DOHH2 (cell line): Measurements from ENCODE around the gene CEP63.

ENCODE experiments used
- H3F3A ChIP-seq: fragments of 200-600 bp; sonication (generic), shearing (Covaris generic); 2 replicates; pipeline ENCODE4 v1.6.0; 2016; ENCODE audit warnings: antibody characterized with exemption, mild to moderate bottlenecking; ENCODE audit not compliant: control insufficient read depth, insufficient read depth
- H3K27ac ChIP-seq: fragments of 200-600 bp; sonication (generic); 2 replicates; pipeline ENCODE4 v1.5.1; 2014; ENCODE audit warnings: low read depth, mild to moderate bottlenecking, low read length, moderate library complexity
- H3K27me3 ChIP-seq: fragments of 200-600 bp; sonication (generic); 2 replicates; pipeline ENCODE4 v1.6.1; 2014; ENCODE audit warnings: mild to moderate bottlenecking, low read length, mixed read lengths; ENCODE audit not compliant: control insufficient read depth
- H3K36me3 ChIP-seq: fragments of 200-600 bp; sonication (generic); 2 replicates; pipeline ENCODE4 v1.6.1; 2014; ENCODE audit warnings: mild to moderate bottlenecking, low read length, moderate library complexity, mixed read lengths; ENCODE audit not compliant: control insufficient read depth
- H3K4me1 ChIP-seq: fragments of 200-600 bp; sonication (generic); 2 replicates; pipeline ENCODE4 v1.6.1; 2014; ENCODE audit warnings: mild to moderate bottlenecking, low read length, mixed read lengths; ENCODE audit not compliant: control insufficient read depth
- H3K4me2 ChIP-seq: fragments of 200-600 bp; sonication (generic); 2 replicates; pipeline ENCODE4 v1.6.0; 2014; ENCODE audit warnings: mild to moderate bottlenecking, low read length, moderate library complexity
- H3K4me3 ChIP-seq: fragments of 200-600 bp; sonication (generic); 2 replicates; pipeline ENCODE4 v1.5.1; 2014; ENCODE audit warnings: mild to moderate bottlenecking, low read length, mixed read lengths
- H3K79me2 ChIP-seq: fragments of 200-600 bp; sonication (generic); 2 replicates; pipeline ENCODE4 v1.6.1; 2014; ENCODE audit warnings: mild to moderate bottlenecking, low read length, mixed read lengths; ENCODE audit not compliant: control insufficient read depth
- H3K9me2 ChIP-seq: fragments of 200-600 bp; sonication (generic); replicated peaks from 2 replicates; pipeline ENCODE4 v1.6.1; 2014; ENCODE audit warnings: mild to moderate bottlenecking, low read length, mixed read lengths; ENCODE audit not compliant: control insufficient read depth
- H3K9me3 ChIP-seq: fragments of 200-600 bp; sonication (generic); 2 replicates; pipeline ENCODE4 v1.6.1; 2014; ENCODE audit warnings: antibody characterized with exemption, low read length, mixed read lengths; ENCODE audit not compliant: control insufficient read depth, insufficient read depth
- H4K20me1 ChIP-seq: fragments of 200-600 bp; sonication (generic); 2 replicates; pipeline ENCODE4 v1.6.0; 2014; ENCODE audit warnings: low read depth, mild to moderate bottlenecking, antibody characterized with exemption, low read length, moderate library complexity; ENCODE audit not compliant: control insufficient read depth, insufficient read depth
- CTCF ChIP-seq: fragments of 200-600 bp; sonication (generic); IDR thresholded peaks from one replicate; pipeline ENCODE4 v1.5.1; 2014; ENCODE audit warnings: antibody characterized with exemption, mild to moderate bottlenecking, low read depth, low read length; ENCODE audit not compliant: poor library complexity, severe bottlenecking
- EZH2phosphoT487 ChIP-seq: fragments of 200-600 bp; sonication (generic); IDR thresholded peaks from 2 replicates; pipeline ENCODE4 v1.6.1; 2017; ENCODE audit warnings: borderline replicate concordance, mild to moderate bottlenecking, antibody characterized with exemption, low read length, moderate library complexity, mixed read lengths

CEP63 gene

GRCh38 chr3:134446800-134447199 lies 39.1 kb upstream of the CEP63 start:
- Histone ChIP-seq H3K9me2 (no peaks in the 10 kb centered on the region), H3K36me3 (no peaks in the 10 kb centered on the region), H3K4me3 (no peak overlapping the region), H3K27me3 (peaks cover 8% of the 10 kb centered on the region; the same call in 1 of the 2 replicates), H3K79me2 (no peaks in the 10 kb centered on the region), H3K4me2 (no peak overlapping the region), H3K27ac (no peak overlapping the region), H4K20me1 (no peaks in the 10 kb centered on the region), H3K9me3 (no peaks in the 10 kb centered on the region), H3K4me1 (no peaks in the 10 kb centered on the region), H3F3A (no peaks in the 10 kb centered on the region)
- TF ChIP-seq EZH2phosphoT487 (no peak), CTCF (no peak)

- no peak overlapping the region for H3K4me3 ChIP-seq
- H3K4me2 ChIP-seq = no peak overlapping the region
- H3F3A ChIP-seq = no peaks in the 10 kb centered on the region
- no peaks in the 10 kb centered on the region for H3K4me1 ChIP-seq
- no peaks in the 10 kb centered on the region for H3K36me3 ChIP-seq
- no peaks in the 10 kb centered on the region for H3K79me2 ChIP-seq
- no peaks in the 10 kb centered on the region for H3K9me3 ChIP-seq
- no peak overlapping the region for H3K27ac ChIP-seq
- no peaks in the 10 kb centered on the region for H4K20me1 ChIP-seq
- no peaks in the 10 kb centered on the region for H3K9me2 ChIP-seq
- peaks cover 8% of the 10 kb centered on the region; the same call in 1 of the 2 replicates for H3K27me3 ChIP-seq
- TF ChIP-seq EZH2phosphoT487 (no peak), CTCF (no peak)
These were observed 38.5 kb upstream of the CEP63 start for GRCh38 chr3:134447351-134447750.

- H3K4me2 ChIP-seq = no peak overlapping the region
- H3K4me3 ChIP-seq = no peak overlapping the region
- H3K27me3 ChIP-seq = peaks cover 14% of the 10 kb centered on the region; the same call in 1 of the 2 replicates
- no peaks in the 10 kb centered on the region for H3F3A ChIP-seq
- H3K79me2 ChIP-seq = no peaks in the 10 kb centered on the region
- no peaks in the 10 kb centered on the region for H3K9me3 ChIP-seq
- H3K4me1 ChIP-seq = no peaks in the 10 kb centered on the region
- no peaks in the 10 kb centered on the region for H3K9me2 ChIP-seq
- TF ChIP-seq CTCF (no peak), EZH2phosphoT487 (no peak)
- no peak overlapping the region for H3K27ac ChIP-seq
- H4K20me1 ChIP-seq = no peaks in the 10 kb centered on the region
- H3K36me3 ChIP-seq = no peaks in the 10 kb centered on the region
These were observed 37.2 kb upstream of the CEP63 start for GRCh38 chr3:134448664-134449063.

GRCh38 chr3:134449277-134449676 lies 36.6 kb upstream of the CEP63 start:
- H4K20me1 ChIP-seq = no peaks in the 10 kb centered on the region
- no peak overlapping the region for H3K4me2 ChIP-seq
- H3K4me3 ChIP-seq = no peak overlapping the region
- no peaks in the 10 kb centered on the region for H3K36me3 ChIP-seq
- H3K4me1 ChIP-seq = no peaks in the 10 kb centered on the region
- H3K79me2 ChIP-seq = no peaks in the 10 kb centered on the region
- TF ChIP-seq CTCF (no peak), EZH2phosphoT487 (no peak)
- no peaks in the 10 kb centered on the region for H3K9me2 ChIP-seq
- no peak overlapping the region for H3K27ac ChIP-seq
- H3K27me3 ChIP-seq = peaks cover 20% of the 10 kb centered on the region
- no peaks in the 10 kb centered on the region for H3F3A ChIP-seq
- H3K9me3 ChIP-seq = no peaks in the 10 kb centered on the region
